WTC11 (cell line): ENCODE measurements around the gene ASCC1. TPM values are rescaled to one million over a fixed set of nuclear protein-coding genes. Genes with fewer than 3 reads are reported as not detected.

Experiments
- ATAC-seq: fragments of 200-7000 bp; cut with Tn5 transposase; 2 replicates; pipeline ENCODE4 v1.10.0; 2021; ENCODE audit warnings: mild to moderate bottlenecking, moderate library complexity
- CTCF ChIA-PET: fragments of 300-600 bp; sonication (Branson Sonifier 250); formaldehyde crosslinking; loops from one replicate; lab custom pipeline; 2021; ENCODE audit warnings: antibody characterized with exemption; lab: Charles Lee
- POLR2A ChIA-PET: fragments of 350-600 bp; sonication (Branson Sonifier 250); formaldehyde crosslinking; loops from one replicate; lab custom pipeline; 2021; ENCODE audit warnings: antibody characterized with exemption; lab: Charles Lee
- DNase-seq: peaks from one replicate; pipeline ENCODE4 v3.0.0; 2021; ENCODE audit warnings: low spot score
- H3K27ac Mint-ChIP-seq: 2 replicates; pipeline ENCODE4 v1.8.0; 2021; ENCODE audit warnings: mixed read lengths
- H3K27me3 Mint-ChIP-seq: 2 replicates; pipeline ENCODE4 v1.8.0; 2021; ENCODE audit warnings: low read depth, mild to moderate bottlenecking, moderate library complexity, mixed read lengths
- H3K36me3 Mint-ChIP-seq: 2 replicates; pipeline ENCODE4 v1.8.0; 2021; ENCODE audit warnings: mixed read lengths
- H3K4me1 Mint-ChIP-seq: 2 replicates; pipeline ENCODE4 v1.8.0; 2022; ENCODE audit warnings: mixed read lengths
- H3K4me3 Mint-ChIP-seq: 2 replicates; pipeline ENCODE4 v1.8.0; 2021; ENCODE audit warnings: mild to moderate bottlenecking, moderate library complexity, mixed read lengths
- H3K9me3 Mint-ChIP-seq: 2 replicates; pipeline ENCODE4 v1.8.0; 2021; ENCODE audit warnings: mixed read lengths
- CREB1 ChIP-seq: sonication (generic); formaldehyde crosslinking; IDR thresholded peaks from 2 replicates; pipeline ENCODE4 v1.8.0; 2023; ENCODE audit warnings: mild to moderate bottlenecking, missing genetic modification reagents
- ETV6 ChIP-seq: sonication (generic); formaldehyde crosslinking; IDR thresholded peaks from 2 replicates; pipeline ENCODE4 v1.8.1; 2022; ENCODE audit warnings: mild to moderate bottlenecking, missing genetic modification reagents
- IRF2 ChIP-seq: sonication (generic); formaldehyde crosslinking; IDR thresholded peaks from 2 replicates; pipeline ENCODE4 v1.8.0; 2022; ENCODE audit warnings: low read depth, missing genetic modification reagents, borderline replicate concordance
- OVOL2 ChIP-seq: fragments of 250-450 bp; sonication (Bioruptor Pico); IDR thresholded peaks from 2 replicates; pipeline ENCODE4 v1.9.0; 2021; ENCODE audit warnings: mild to moderate bottlenecking, borderline replicate concordance
- PRRX2 ChIP-seq: fragments of 250-450 bp; sonication (Bioruptor Pico); IDR thresholded peaks from 2 replicates; pipeline ENCODE4 v1.8.0; 2021; ENCODE audit warnings: mild to moderate bottlenecking
- SMAD3 ChIP-seq: sonication (generic); formaldehyde crosslinking; IDR thresholded peaks from 2 replicates; pipeline ENCODE4 v1.8.0; 2022; ENCODE audit warnings: missing genetic modification reagents, mild to moderate bottlenecking, borderline replicate concordance
- ZNF138 ChIP-seq: sonication (generic); formaldehyde crosslinking; conservative IDR thresholded peaks from 2 replicates; pipeline ENCODE4 v1.8.1; 2022; ENCODE audit warnings: mild to moderate bottlenecking, moderate library complexity, missing genetic modification reagents
- ZNF232 ChIP-seq: sonication (generic); formaldehyde crosslinking; IDR thresholded peaks from 2 replicates; pipeline ENCODE4 v1.8.0; 2022; ENCODE audit warnings: mild to moderate bottlenecking, missing genetic modification reagents
- total RNA-seq: library from RNA; stranded (reverse); gene quantifications from 3 replicates; pipeline ENCODE4 v1.2.3, GENCODE V29; 2021
- TF ChIP-seq, protein P1 (sequence below): sonication (generic); formaldehyde crosslinking; IDR thresholded peaks from 2 replicates; pipeline ENCODE4 v1.8.1; 2022; ENCODE audit warnings: low read depth, mild to moderate bottlenecking, moderate library complexity, missing genetic modification reagents, borderline replicate concordance
- TF ChIP-seq, protein P2 (sequence below): sonication (generic); formaldehyde crosslinking; IDR thresholded peaks from 2 replicates; pipeline ENCODE4 v1.8.0; 2022; ENCODE audit warnings: missing genetic modification reagents
- TF ChIP-seq, protein P3 (sequence below): sonication (generic); formaldehyde crosslinking; IDR thresholded peaks from 2 replicates; pipeline ENCODE4 v1.8.0; 2022; ENCODE audit warnings: mild to moderate bottlenecking, missing genetic modification reagents
- TF ChIP-seq, protein P4 (sequence below): fragments of 250-450 bp; sonication (Bioruptor Pico); IDR thresholded peaks from 2 replicates; pipeline ENCODE4 v1.9.0; 2021; ENCODE audit warnings: mild to moderate bottlenecking
- TF ChIP-seq, protein P5 (sequence below): sonication (generic); formaldehyde crosslinking; IDR thresholded peaks from 2 replicates; pipeline ENCODE4 v1.8.0; 2023; ENCODE audit warnings: missing genetic modification reagents, mild to moderate bottlenecking, borderline replicate concordance
- TF ChIP-seq, protein P6 (sequence below): sonication (generic); formaldehyde crosslinking; IDR thresholded peaks from 2 replicates; pipeline ENCODE4 v1.8.1; 2022; ENCODE audit warnings: mild to moderate bottlenecking, moderate library complexity, missing genetic modification reagents

Gene ASCC1
- total RNA-seq, 1 experiment from 2014 or later = 30.4 TPM

DNA sequence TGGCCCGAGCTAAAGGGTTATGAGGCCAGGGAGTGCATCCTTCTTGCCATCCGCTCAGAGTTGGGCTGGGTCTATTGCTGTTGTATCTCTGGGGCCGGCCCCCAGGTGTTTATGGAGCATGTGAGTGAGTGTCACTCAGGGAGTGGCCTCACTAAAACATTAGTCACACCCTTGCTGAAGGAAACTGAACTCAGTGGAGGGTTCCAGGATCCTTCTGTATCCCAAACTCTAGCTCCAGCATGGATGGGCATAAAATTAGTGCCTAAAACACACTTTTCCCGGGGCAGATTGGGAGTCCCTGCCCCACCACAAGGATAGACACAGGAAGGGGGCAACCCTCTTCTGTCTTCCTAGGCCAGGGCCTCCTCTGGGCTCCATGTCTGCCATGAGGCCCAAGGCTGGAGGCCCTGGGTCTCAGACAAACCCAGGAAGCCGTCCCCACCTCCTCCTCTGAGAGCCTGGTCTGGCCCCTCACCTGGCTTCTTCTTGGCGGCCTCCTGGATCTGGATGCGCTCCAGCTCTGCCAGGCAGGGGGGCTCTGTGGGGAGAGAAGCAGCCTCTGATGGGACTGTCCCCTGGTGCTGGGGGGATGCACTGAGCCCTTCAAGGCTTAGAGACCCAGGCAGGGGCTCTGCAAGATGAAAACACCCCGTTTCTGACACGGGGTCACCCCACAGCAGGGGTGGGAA is 152.2 kb downstream of the ASCC1 start:
- no peak for ATAC-seq
- Mint-ChIP-seq H3K4me3 (no peak overlapping the region), H3K27me3 (no peaks in the 10 kb centered on the region), H3K27ac (no peak overlapping the region), H3K9me3 (no peaks in the 10 kb centered on the region), H3K36me3 (no peaks in the 10 kb centered on the region), H3K4me1 (peaks cover 14% of the 10 kb centered on the region)
- DNase-seq = no peak
- POLR2A ChIA-PET = interaction anchor here (0.5 kb wide), 1 partner anchor 38 kb away, joined by 3 read pairs; no protein-coding TSS in a partner anchor
- TF ChIP-seq, protein P1, sequence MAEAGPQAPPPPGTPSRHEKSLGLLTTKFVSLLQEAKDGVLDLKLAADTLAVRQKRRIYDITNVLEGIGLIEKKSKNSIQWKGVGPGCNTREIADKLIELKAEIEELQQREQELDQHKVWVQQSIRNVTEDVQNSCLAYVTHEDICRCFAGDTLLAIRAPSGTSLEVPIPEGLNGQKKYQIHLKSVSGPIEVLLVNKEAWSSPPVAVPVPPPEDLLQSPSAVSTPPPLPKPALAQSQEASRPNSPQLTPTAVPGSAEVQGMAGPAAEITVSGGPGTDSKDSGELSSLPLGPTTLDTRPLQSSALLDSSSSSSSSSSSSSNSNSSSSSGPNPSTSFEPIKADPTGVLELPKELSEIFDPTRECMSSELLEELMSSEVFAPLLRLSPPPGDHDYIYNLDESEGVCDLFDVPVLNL (CRISPR knock-in tag) = no peak
- TF ChIP-seq, protein P2, sequence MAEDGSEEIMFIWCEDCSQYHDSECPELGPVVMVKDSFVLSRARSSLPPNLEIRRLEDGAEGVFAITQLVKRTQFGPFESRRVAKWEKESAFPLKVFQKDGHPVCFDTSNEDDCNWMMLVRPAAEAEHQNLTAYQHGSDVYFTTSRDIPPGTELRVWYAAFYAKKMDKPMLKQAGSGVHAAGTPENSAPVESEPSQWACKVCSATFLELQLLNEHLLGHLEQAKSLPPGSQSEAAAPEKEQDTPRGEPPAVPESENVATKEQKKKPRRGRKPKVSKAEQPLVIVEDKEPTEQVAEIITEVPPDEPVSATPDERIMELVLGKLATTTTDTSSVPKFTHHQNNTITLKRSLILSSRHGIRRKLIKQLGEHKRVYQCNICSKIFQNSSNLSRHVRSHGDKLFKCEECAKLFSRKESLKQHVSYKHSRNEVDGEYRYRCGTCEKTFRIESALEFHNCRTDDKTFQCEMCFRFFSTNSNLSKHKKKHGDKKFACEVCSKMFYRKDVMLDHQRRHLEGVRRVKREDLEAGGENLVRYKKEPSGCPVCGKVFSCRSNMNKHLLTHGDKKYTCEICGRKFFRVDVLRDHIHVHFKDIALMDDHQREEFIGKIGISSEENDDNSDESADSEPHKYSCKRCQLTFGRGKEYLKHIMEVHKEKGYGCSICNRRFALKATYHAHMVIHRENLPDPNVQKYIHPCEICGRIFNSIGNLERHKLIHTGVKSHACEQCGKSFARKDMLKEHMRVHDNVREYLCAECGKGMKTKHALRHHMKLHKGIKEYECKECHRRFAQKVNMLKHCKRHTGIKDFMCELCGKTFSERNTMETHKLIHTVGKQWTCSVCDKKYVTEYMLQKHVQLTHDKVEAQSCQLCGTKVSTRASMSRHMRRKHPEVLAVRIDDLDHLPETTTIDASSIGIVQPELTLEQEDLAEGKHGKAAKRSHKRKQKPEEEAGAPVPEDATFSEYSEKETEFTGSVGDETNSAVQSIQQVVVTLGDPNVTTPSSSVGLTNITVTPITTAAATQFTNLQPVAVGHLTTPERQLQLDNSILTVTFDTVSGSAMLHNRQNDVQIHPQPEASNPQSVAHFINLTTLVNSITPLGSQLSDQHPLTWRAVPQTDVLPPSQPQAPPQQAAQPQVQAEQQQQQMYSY (CRISPR knock-in tag) = no peak
- TF ChIP-seq OVOL2 (no peak), ZNF232 (CRISPR knock-in tag) (no peak), SMAD3 (CRISPR knock-in tag) (no peak), CREB1 (CRISPR knock-in tag) (no peak), IRF2 (CRISPR knock-in tag) (no peak)
- TF ChIP-seq, protein P3, sequence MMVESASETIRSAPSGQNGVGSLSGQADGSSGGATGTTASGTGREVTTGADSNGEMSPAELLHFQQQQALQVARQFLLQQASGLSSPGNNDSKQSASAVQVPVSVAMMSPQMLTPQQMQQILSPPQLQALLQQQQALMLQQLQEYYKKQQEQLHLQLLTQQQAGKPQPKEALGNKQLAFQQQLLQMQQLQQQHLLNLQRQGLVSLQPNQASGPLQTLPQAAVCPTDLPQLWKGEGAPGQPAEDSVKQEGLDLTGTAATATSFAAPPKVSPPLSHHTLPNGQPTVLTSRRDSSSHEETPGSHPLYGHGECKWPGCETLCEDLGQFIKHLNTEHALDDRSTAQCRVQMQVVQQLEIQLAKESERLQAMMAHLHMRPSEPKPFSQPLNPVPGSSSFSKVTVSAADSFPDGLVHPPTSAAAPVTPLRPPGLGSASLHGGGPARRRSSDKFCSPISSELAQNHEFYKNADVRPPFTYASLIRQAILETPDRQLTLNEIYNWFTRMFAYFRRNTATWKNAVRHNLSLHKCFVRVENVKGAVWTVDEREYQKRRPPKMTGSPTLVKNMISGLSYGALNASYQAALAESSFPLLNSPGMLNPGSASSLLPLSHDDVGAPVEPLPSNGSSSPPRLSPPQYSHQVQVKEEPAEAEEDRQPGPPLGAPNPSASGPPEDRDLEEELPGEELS (CRISPR knock-in tag) = no peak
- TF ChIP-seq, protein P4, sequence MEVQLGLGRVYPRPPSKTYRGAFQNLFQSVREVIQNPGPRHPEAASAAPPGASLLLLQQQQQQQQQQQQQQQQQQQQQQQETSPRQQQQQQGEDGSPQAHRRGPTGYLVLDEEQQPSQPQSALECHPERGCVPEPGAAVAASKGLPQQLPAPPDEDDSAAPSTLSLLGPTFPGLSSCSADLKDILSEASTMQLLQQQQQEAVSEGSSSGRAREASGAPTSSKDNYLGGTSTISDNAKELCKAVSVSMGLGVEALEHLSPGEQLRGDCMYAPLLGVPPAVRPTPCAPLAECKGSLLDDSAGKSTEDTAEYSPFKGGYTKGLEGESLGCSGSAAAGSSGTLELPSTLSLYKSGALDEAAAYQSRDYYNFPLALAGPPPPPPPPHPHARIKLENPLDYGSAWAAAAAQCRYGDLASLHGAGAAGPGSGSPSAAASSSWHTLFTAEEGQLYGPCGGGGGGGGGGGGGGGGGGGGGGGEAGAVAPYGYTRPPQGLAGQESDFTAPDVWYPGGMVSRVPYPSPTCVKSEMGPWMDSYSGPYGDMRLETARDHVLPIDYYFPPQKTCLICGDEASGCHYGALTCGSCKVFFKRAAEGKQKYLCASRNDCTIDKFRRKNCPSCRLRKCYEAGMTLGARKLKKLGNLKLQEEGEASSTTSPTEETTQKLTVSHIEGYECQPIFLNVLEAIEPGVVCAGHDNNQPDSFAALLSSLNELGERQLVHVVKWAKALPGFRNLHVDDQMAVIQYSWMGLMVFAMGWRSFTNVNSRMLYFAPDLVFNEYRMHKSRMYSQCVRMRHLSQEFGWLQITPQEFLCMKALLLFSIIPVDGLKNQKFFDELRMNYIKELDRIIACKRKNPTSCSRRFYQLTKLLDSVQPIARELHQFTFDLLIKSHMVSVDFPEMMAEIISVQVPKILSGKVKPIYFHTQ = no peak
- CTCF ChIA-PET = interaction anchor here (5.4 kb wide), 1 partner anchor 14 kb away, joined by 75 read pairs; no protein-coding TSS in a partner anchor

DNA sequence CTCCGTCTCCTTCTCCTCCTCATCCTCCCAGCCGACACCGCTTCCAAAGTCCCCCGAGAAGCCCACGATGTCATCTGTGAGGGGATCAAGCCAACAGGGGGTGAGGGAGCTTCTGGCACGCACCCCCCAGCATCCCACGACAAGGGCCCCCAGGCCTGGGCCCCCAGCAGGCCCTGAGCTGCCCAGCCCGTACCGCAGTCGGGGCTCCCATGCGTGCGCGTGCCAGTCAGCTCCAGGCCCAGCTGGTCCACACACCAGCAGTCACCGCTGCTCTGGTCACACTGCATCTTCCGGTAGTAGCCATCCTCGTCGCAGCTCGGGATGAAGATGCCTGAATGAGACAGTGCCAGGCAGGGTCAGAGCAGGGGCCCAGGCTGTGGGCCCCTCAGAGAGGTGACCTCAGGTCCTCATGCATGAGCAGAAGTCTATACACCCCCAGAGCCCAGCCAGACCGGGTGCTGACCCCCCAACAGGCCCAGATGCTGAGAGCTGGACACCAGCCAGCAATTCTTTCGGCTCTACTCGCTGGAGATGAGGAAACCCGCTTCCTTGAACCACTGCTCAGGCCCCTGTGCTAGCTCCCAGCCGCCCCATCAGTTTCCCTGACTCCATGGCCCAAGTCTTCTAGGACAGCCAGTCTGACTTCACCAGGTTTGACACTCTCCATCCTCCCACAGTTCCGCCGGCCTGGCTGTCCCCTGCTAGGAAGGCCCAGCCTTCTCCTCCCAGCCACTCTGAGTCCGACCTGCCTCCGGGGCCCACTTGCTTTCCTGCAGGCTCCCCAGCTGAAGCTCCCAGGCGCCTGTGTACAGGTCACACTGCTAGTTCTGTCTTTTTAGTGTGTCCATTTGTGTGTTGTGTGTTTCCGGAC is 153.0 kb downstream of the ASCC1 start:
- Mint-ChIP-seq H3K36me3 (no peaks in the 10 kb centered on the region), H3K27ac (no peak overlapping the region), H3K9me3 (no peaks in the 10 kb centered on the region), H3K4me3 (no peak overlapping the region), H3K4me1 (peaks cover 14% of the 10 kb centered on the region), H3K27me3 (no peaks in the 10 kb centered on the region)
- ChIA-PET POLR2A (interaction anchor here (0.5 kb wide), 1 partner anchor 39 kb away, joined by 3 read pairs; no protein-coding TSS in a partner anchor), CTCF (interaction anchor here (5.4 kb wide), 1 partner anchor 13 kb away, joined by 75 read pairs; no protein-coding TSS in a partner anchor)
- TF ChIP-seq, protein P5, sequence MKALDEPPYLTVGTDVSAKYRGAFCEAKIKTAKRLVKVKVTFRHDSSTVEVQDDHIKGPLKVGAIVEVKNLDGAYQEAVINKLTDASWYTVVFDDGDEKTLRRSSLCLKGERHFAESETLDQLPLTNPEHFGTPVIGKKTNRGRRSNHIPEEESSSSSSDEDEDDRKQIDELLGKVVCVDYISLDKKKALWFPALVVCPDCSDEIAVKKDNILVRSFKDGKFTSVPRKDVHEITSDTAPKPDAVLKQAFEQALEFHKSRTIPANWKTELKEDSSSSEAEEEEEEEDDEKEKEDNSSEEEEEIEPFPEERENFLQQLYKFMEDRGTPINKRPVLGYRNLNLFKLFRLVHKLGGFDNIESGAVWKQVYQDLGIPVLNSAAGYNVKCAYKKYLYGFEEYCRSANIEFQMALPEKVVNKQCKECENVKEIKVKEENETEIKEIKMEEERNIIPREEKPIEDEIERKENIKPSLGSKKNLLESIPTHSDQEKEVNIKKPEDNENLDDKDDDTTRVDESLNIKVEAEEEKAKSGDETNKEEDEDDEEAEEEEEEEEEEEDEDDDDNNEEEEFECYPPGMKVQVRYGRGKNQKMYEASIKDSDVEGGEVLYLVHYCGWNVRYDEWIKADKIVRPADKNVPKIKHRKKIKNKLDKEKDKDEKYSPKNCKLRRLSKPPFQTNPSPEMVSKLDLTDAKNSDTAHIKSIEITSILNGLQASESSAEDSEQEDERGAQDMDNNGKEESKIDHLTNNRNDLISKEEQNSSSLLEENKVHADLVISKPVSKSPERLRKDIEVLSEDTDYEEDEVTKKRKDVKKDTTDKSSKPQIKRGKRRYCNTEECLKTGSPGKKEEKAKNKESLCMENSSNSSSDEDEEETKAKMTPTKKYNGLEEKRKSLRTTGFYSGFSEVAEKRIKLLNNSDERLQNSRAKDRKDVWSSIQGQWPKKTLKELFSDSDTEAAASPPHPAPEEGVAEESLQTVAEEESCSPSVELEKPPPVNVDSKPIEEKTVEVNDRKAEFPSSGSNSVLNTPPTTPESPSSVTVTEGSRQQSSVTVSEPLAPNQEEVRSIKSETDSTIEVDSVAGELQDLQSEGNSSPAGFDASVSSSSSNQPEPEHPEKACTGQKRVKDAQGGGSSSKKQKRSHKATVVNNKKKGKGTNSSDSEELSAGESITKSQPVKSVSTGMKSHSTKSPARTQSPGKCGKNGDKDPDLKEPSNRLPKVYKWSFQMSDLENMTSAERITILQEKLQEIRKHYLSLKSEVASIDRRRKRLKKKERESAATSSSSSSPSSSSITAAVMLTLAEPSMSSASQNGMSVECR (CRISPR knock-in tag) = no peak
- TF ChIP-seq ZNF138 (CRISPR knock-in tag) (no peak), ETV6 (CRISPR knock-in tag) (no peak), PRRX2 (no peak)
- TF ChIP-seq, protein P6, sequence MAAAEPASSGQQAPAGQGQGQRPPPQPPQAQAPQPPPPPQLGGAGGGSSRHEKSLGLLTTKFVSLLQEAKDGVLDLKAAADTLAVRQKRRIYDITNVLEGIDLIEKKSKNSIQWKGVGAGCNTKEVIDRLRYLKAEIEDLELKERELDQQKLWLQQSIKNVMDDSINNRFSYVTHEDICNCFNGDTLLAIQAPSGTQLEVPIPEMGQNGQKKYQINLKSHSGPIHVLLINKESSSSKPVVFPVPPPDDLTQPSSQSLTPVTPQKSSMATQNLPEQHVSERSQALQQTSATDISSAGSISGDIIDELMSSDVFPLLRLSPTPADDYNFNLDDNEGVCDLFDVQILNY = no peak
- DNase-seq = no peak
- ATAC-seq = no peak
